Uterus (tissue), 2 donors: Measurements from ENCODE around the gene SLC35F5.

ENCODE experiments used
- CTCF ChIP-seq, 4 experiments: fragments of 200-600 bp in 2 of 4; fragments of 450-650 bp in 2 of 4; sonication (generic) in 2 of 4; IDR thresholded peaks; one replicate each; pipeline ENCODE4 v1.5.1; 2016 to 2019; ENCODE audit warnings: antibody characterized with exemption in 4 of 4, mild to moderate bottlenecking in 2 of 4, moderate library complexity in 1 of 4
- POLR2A ChIP-seq, 2 donors: fragments of 450-650 bp; IDR thresholded peaks; one replicate each; pipeline ENCODE4 v1.6.1; 2016; ENCODE audit warnings: antibody characterized with exemption in 2 of 2, mild to moderate bottlenecking in 1 of 2, moderate library complexity in 1 of 2

- TF ChIP-seq CTCF (IDR thresholded peaks at IDR 0.05) (no peak), POLR2A (IDR thresholded peaks at IDR 0.05) (no peak)
Measured at GRCh38 chr2:113685471-113685870, 71.0 kb downstream of the SLC35F5 start.
